HEK293 (cell line): ENCODE data around the gene DPP9.

Source experiments
- CTCF ChIA-PET: fragments of 350-600 bp; formaldehyde crosslinking; extraction: SDS; loops from one replicate; lab custom pipeline; 2021; ENCODE audit warnings: antibody characterized with exemption; lab: Yijun Ruan, JAX
- POLR2A ChIA-PET: fragments of 300-600 bp; formaldehyde crosslinking; extraction: SDS; loops from one replicate; lab custom pipeline; 2020; ENCODE audit warnings: antibody characterized with exemption, inconsistent platforms; lab: Yijun Ruan, JAX
- H3K27ac ChIP-seq: fragments of 200-500 bp; sonication (Bioruptor generic); 2 replicates; pipeline ENCODE4 v1.5.1; 2014; ENCODE audit warnings: low read depth, low read length, control low read depth, inconsistent platforms; ENCODE audit errors: extremely low read depth
- H3K36me3 ChIP-seq, 2 experiments: fragments of 200-500 bp in 1 of 2; sonication (Bioruptor generic) in 1 of 2; 1 replicate in 1 of 2; 2 replicates in 1 of 2; pipeline ENCODE4 v1.5.1; 2014 to 2017; ENCODE audit warnings: inconsistent platforms in 2 of 2, low read length in 2 of 2; ENCODE audit not compliant: control insufficient read depth in 2 of 2, insufficient read depth in 1 of 2
- H3K4me1 ChIP-seq: fragments of 200-500 bp; sonication (Bioruptor generic); 2 replicates; pipeline ENCODE4 v1.5.1; 2014; ENCODE audit warnings: mild to moderate bottlenecking, low read length, inconsistent platforms; ENCODE audit not compliant: control insufficient read depth, insufficient read depth
- H3K4me3 ChIP-seq: 2 replicates; pipeline ENCODE4 v1.5.1; 2011; ENCODE audit warnings: low read depth, mild to moderate bottlenecking, control low read depth, low read length, moderate library complexity
- H3K9me3 ChIP-seq: fragments of 200-500 bp; sonication (Bioruptor generic); 2 replicates; pipeline ENCODE4 v1.5.1; 2014; ENCODE audit warnings: low read depth, low read length, inconsistent platforms; ENCODE audit not compliant: control insufficient read depth, insufficient read depth
- AEBP2 ChIP-seq: fragments of 450-650 bp; formaldehyde crosslinking; IDR thresholded peaks from 2 replicates; pipeline ENCODE4 v1.5.1; 2016; ENCODE audit warnings: missing biosample characterization, missing genetic modification characterization, borderline replicate concordance
- CTCF ChIP-seq: fragments of 450-650 bp; formaldehyde crosslinking; IDR thresholded peaks from 2 replicates; pipeline ENCODE4 v1.5.1; 2016; ENCODE audit warnings: missing biosample characterization, missing genetic modification characterization
- GLIS1 ChIP-seq: fragments of 450-650 bp; formaldehyde crosslinking; IDR thresholded peaks from 2 replicates; pipeline ENCODE4 v1.5.1; 2016; ENCODE audit warnings: missing biosample characterization, missing genetic modification characterization
- GLIS2 ChIP-seq: fragments of 450-650 bp; formaldehyde crosslinking; IDR thresholded peaks from 2 replicates; pipeline ENCODE4 v1.5.1; 2016; ENCODE audit warnings: missing biosample characterization, missing genetic modification characterization
- OSR2 ChIP-seq: fragments of 450-650 bp; formaldehyde crosslinking; IDR thresholded peaks from 2 replicates; pipeline ENCODE4 v1.5.1; 2016; ENCODE audit warnings: missing biosample characterization, missing genetic modification characterization
- SP2 ChIP-seq: fragments of 450-650 bp; formaldehyde crosslinking; IDR thresholded peaks from 2 replicates; pipeline ENCODE4 v1.5.1; 2016; ENCODE audit warnings: missing biosample characterization, missing genetic modification characterization
- TRIM28 ChIP-seq: IDR thresholded peaks from 2 replicates; pipeline ENCODE4 v1.6.1; 2011; ENCODE audit warnings: low read length, control low read depth, borderline replicate concordance
- YY1 ChIP-seq: fragments of 450-650 bp; formaldehyde crosslinking; IDR thresholded peaks from 2 replicates; pipeline ENCODE4 v1.5.1; 2018; ENCODE audit warnings: missing biosample characterization, missing genetic modification characterization
- ZBTB7A ChIP-seq: fragments of 450-650 bp; formaldehyde crosslinking; IDR thresholded peaks from 2 replicates; pipeline ENCODE4 v1.5.1; 2016; ENCODE audit warnings: low read depth, missing biosample characterization, missing genetic modification characterization
- ZEB2 ChIP-seq: fragments of 450-650 bp; formaldehyde crosslinking; IDR thresholded peaks from 2 replicates; pipeline ENCODE4 v1.5.1; 2016; ENCODE audit warnings: missing biosample characterization, missing genetic modification characterization
- ZFP3 ChIP-seq: fragments of 450-650 bp; formaldehyde crosslinking; IDR thresholded peaks from 2 replicates; pipeline ENCODE4 v1.5.1; 2016; ENCODE audit warnings: low read depth, missing biosample characterization, missing genetic modification characterization
- ZNF16 ChIP-seq: fragments of 450-650 bp; formaldehyde crosslinking; IDR thresholded peaks from 2 replicates; pipeline ENCODE4 v1.5.1; 2016; ENCODE audit warnings: low read depth, missing biosample characterization, missing genetic modification characterization
- ZNF174 ChIP-seq: fragments of 450-650 bp; formaldehyde crosslinking; IDR thresholded peaks from 2 replicates; pipeline ENCODE4 v1.5.0; 2017; ENCODE audit warnings: missing biosample characterization, mild to moderate bottlenecking, missing genetic modification characterization
- ZNF2 ChIP-seq: fragments of 450-650 bp; formaldehyde crosslinking; IDR thresholded peaks from 2 replicates; pipeline ENCODE4 v1.5.1; 2016; ENCODE audit warnings: missing biosample characterization, missing genetic modification characterization
- ZNF211 ChIP-seq: fragments of 450-650 bp; formaldehyde crosslinking; IDR thresholded peaks from 2 replicates; pipeline ENCODE4 v1.5.1; 2016; ENCODE audit warnings: low read depth, missing biosample characterization, missing genetic modification characterization
- ZNF280D ChIP-seq: fragments of 450-650 bp; formaldehyde crosslinking; IDR thresholded peaks from 2 replicates; pipeline ENCODE4 v1.5.1; 2016; ENCODE audit warnings: missing biosample characterization, missing genetic modification characterization
- ZNF341 ChIP-seq: fragments of 450-650 bp; formaldehyde crosslinking; IDR thresholded peaks from 2 replicates; pipeline ENCODE4; 2016; ENCODE audit warnings: low read depth, missing biosample characterization, missing genetic modification characterization
- ZNF529 ChIP-seq: fragments of 450-650 bp; formaldehyde crosslinking; IDR thresholded peaks from 2 replicates; pipeline ENCODE4 v1.5.1; 2017; ENCODE audit warnings: missing genetic modification characterization, missing biosample characterization; ENCODE audit not compliant: insufficient replicate concordance
- ZNF558 ChIP-seq: fragments of 450-650 bp; formaldehyde crosslinking; IDR thresholded peaks from 2 replicates; pipeline ENCODE4 v1.5.1; 2016; ENCODE audit warnings: missing biosample characterization, missing genetic modification characterization
- ZNF580 ChIP-seq: fragments of 450-650 bp; formaldehyde crosslinking; IDR thresholded peaks from 2 replicates; pipeline ENCODE4 v1.5.1; 2016; ENCODE audit warnings: missing biosample characterization, missing genetic modification characterization
- ZNF596 ChIP-seq: fragments of 450-650 bp; IDR thresholded peaks from 2 replicates; pipeline ENCODE4 v1.5.0; 2018; ENCODE audit warnings: missing biosample characterization, mild to moderate bottlenecking, missing genetic modification characterization, moderate library complexity
- ZNF600 ChIP-seq: fragments of 450-650 bp; formaldehyde crosslinking; IDR thresholded peaks from 2 replicates; pipeline ENCODE4 v1.5.1; 2016; ENCODE audit warnings: missing biosample characterization, missing genetic modification characterization
- ZNF623 ChIP-seq: fragments of 450-650 bp; formaldehyde crosslinking; IDR thresholded peaks from 2 replicates; pipeline ENCODE4 v1.5.1; 2016; ENCODE audit warnings: missing biosample characterization, missing genetic modification characterization
- ZNF660 ChIP-seq: fragments of 450-650 bp; IDR thresholded peaks from 2 replicates; pipeline ENCODE4 v1.5.1; 2018; ENCODE audit warnings: missing biosample characterization, mild to moderate bottlenecking, missing genetic modification characterization
- ZNF670 ChIP-seq: fragments of 450-650 bp; formaldehyde crosslinking; IDR thresholded peaks from 2 replicates; pipeline ENCODE4 v1.5.1; 2016; ENCODE audit warnings: missing biosample characterization, missing genetic modification characterization, low read depth
- ZNF768 ChIP-seq: fragments of 450-650 bp; formaldehyde crosslinking; IDR thresholded peaks from 2 replicates; pipeline ENCODE4 v1.5.1; 2018; ENCODE audit warnings: missing biosample characterization, mild to moderate bottlenecking, missing genetic modification characterization
- ZSCAN16 ChIP-seq: fragments of 450-650 bp; formaldehyde crosslinking; IDR thresholded peaks from 2 replicates; pipeline ENCODE4 v1.5.1; 2016; ENCODE audit warnings: missing biosample characterization, missing genetic modification characterization
- ZSCAN23 ChIP-seq: fragments of 450-650 bp; formaldehyde crosslinking; IDR thresholded peaks from 2 replicates; pipeline ENCODE4 v1.5.1; 2016; ENCODE audit warnings: missing biosample characterization, missing genetic modification characterization
- TF ChIP-seq, protein P1 (sequence below): fragments of 450-650 bp; formaldehyde crosslinking; IDR thresholded peaks from 2 replicates; pipeline ENCODE4 v1.5.1; 2016; ENCODE audit warnings: missing biosample characterization, missing genetic modification characterization
- TF ChIP-seq, protein P2 (sequence below): fragments of 450-650 bp; formaldehyde crosslinking; IDR thresholded peaks from 2 replicates; pipeline ENCODE4 v1.5.1; 2016; ENCODE audit warnings: missing biosample characterization, missing genetic modification characterization

Gene DPP9

DNA sequence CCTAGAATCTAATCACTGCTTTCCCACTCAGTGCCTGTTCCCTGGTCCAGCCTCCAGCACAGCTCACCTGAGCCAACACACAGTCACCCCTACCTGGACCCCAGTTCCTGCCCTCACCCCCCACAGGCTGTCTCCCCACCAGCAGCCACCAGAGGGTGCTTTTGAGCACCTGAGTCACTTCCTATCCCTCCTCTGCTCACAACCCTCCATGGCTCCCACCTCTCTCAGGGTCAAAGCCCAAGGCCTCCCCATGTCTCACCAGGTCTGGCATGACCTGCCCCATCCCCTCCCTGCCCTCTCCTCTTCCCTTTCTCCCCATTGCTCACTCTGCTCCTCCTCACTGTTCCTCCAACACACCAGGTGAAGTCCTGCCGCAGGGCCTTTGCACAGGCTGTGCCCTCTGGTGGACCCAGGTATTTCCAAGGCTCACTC is 7.1 kb upstream of the DPP9 start:
- Histone ChIP-seq H3K27ac (no peak overlapping the region), H3K4me3 (no peak overlapping the region), H3K36me3 (no peaks in the 10 kb centered on the region), H3K4me1 (no peaks in the 10 kb centered on the region), H3K9me3 (no peaks in the 10 kb centered on the region)
- ChIA-PET POLR2A (no interaction called here), CTCF (interaction anchor here (0.9 to 6.9 kb wide), 5 partner anchors 30 to 75 kb away, joined by 3 to 154 read pairs (median 8); partner anchors contain the start of gene FEM1A)
- no peak for TF ChIP-seq ZNF341
- TF ChIP-seq ZBTB7A (tag by site-specific recombination) = no peak
- no peak for TF ChIP-seq ZNF670 (tag by site-specific recombination)
- no peak for TF ChIP-seq ZSCAN23 (tag by site-specific recombination)
- no peak for TF ChIP-seq ZNF660 (tag by site-specific recombination)
- TF ChIP-seq TRIM28 = no peak
- TF ChIP-seq OSR2 (tag by site-specific recombination) = no peak
- TF ChIP-seq ZNF211 (tag by site-specific recombination) = no peak
- no peak for TF ChIP-seq ZNF768 (tag by site-specific recombination)
- no peak for TF ChIP-seq ZNF529 (tag by site-specific recombination)
- no peak for TF ChIP-seq AEBP2 (tag by site-specific recombination)
- peak; percentile 90 for TF ChIP-seq ZNF580 (tag by site-specific recombination)
- no peak for TF ChIP-seq SP2
- no peak for TF ChIP-seq ZNF600 (tag by site-specific recombination)
- peak; percentile 96 for TF ChIP-seq ZNF16
- TF ChIP-seq ZNF596 (tag by site-specific recombination) = no peak
- TF ChIP-seq, protein P1, sequence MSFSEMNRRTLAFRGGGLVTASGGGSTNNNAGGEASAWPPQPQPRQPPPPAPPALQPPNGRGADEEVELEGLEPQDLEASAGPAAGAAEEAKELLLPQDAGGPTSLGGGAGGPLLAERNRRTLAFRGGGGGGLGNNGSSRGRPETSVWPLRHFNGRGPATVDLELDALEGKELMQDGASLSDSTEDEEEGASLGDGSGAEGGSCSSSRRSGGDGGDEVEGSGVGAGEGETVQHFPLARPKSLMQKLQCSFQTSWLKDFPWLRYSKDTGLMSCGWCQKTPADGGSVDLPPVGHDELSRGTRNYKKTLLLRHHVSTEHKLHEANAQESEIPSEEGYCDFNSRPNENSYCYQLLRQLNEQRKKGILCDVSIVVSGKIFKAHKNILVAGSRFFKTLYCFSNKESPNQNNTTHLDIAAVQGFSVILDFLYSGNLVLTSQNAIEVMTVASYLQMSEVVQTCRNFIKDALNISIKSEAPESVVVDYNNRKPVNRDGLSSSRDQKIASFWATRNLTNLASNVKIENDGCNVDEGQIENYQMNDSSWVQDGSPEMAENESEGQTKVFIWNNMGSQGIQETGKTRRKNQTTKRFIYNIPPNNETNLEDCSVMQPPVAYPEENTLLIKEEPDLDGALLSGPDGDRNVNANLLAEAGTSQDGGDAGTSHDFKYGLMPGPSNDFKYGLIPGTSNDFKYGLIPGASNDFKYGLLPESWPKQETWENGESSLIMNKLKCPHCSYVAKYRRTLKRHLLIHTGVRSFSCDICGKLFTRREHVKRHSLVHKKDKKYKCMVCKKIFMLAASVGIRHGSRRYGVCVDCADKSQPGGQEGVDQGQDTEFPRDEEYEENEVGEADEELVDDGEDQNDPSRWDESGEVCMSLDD (tag by site-specific recombination) = peak; percentile 62; the same call in 1 of the 2 replicates
- TF ChIP-seq ZNF174 (tag by site-specific recombination) = no peak
- TF ChIP-seq, protein P2, sequence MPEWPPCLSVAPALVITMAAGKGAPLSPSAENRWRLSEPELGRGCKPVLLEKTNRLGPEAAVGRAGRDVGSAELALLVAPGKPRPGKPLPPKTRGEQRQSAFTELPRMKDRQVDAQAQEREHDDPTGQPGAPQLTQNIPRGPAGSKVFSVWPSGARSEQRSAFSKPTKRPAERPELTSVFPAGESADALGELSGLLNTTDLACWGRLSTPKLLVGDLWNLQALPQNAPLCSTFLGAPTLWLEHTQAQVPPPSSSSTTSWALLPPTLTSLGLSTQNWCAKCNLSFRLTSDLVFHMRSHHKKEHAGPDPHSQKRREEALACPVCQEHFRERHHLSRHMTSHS (tag by site-specific recombination) = no peak
- TF ChIP-seq ZNF623 (tag by site-specific recombination) = peak; percentile 100
- TF ChIP-seq GLIS2 (tag by site-specific recombination) = 0 out of 2 replicates have a peak, but pooled peaks have one; percentile 21
- no peak for TF ChIP-seq ZEB2
- peak; percentile 69; the same call in 1 of the 2 replicates for TF ChIP-seq ZNF2 (tag by site-specific recombination)
- no peak for TF ChIP-seq ZFP3 (tag by site-specific recombination)
- TF ChIP-seq YY1 (tag by site-specific recombination) = no peak
- no peak for TF ChIP-seq ZSCAN16 (tag by site-specific recombination)
- TF ChIP-seq GLIS1 (tag by site-specific recombination) = peak; percentile 41
- TF ChIP-seq CTCF (tag by site-specific recombination) = 0 out of 2 replicates have a peak, but pooled peaks have one; percentile 58
- no peak for TF ChIP-seq ZNF558 (tag by site-specific recombination)
- TF ChIP-seq ZNF280D (tag by site-specific recombination) = peak; percentile 94
